CD4-positive, alpha-beta T cell (primary cell): ENCODE data around the gene CPLANE1. TPM values are rescaled to one million over a fixed set of nuclear protein-coding genes. Genes with fewer than 3 reads are reported as not detected.

Experiments used
- ATAC-seq: fragments of 200-7000 bp; cut with Tn5 transposase; one replicate; pipeline ENCODE4 v1.10.0; 2022; ENCODE audit warnings: mild to moderate bottlenecking; ENCODE audit not compliant: poor library complexity
- CTCF ChIA-PET: fragments of 350-600 bp; sonication (Branson Sonifier 250); formaldehyde crosslinking; loops from one replicate; lab custom pipeline; 2021; ENCODE audit warnings: antibody characterized with exemption, inconsistent platforms; lab: Charles Lee
- POLR2A ChIA-PET: fragments of 350-600 bp; sonication (Branson Sonifier 250); formaldehyde crosslinking; loops from one replicate; lab custom pipeline; 2021; ENCODE audit warnings: antibody characterized with exemption, inconsistent platforms; lab: Charles Lee
- DNase-seq, 14 experiments: peaks; one replicate each; pipeline ENCODE4 v3.0.0-alpha.2; 2013 to 2020; ENCODE audit warnings: mixed read lengths in 2 of 14
- H3K27ac ChIP-seq, 2 donors: one replicate each; pipeline versions ENCODE4 v1.5.1 to v1.7.0; 2013; ENCODE audit warnings: low read length in 2 of 2, low read depth in 1 of 2, mild to moderate bottlenecking in 1 of 2
- H3K27me3 ChIP-seq, 2 experiments: 1 replicate in 1 of 2; 2 replicates in 1 of 2; pipeline versions ENCODE4 v1.6.1 to v1.7.0; 2013; ENCODE audit warnings: low read length in 2 of 2, control low read depth in 1 of 2, mild to moderate bottlenecking in 1 of 2, moderate library complexity in 1 of 2; ENCODE audit not compliant: insufficient read depth in 2 of 2, control insufficient read depth in 1 of 2
- H3K36me3 ChIP-seq: one replicate; pipeline ENCODE4 v1.6.1; 2013; ENCODE audit warnings: low read length, control low read depth; ENCODE audit not compliant: insufficient read depth
- H3K4me1 ChIP-seq: one replicate; pipeline ENCODE4 v1.6.1; 2013; ENCODE audit warnings: low read length, control low read depth; ENCODE audit not compliant: insufficient read depth
- H3K4me3 ChIP-seq: one replicate; pipeline ENCODE4 v1.5.1; 2013; ENCODE audit warnings: mild to moderate bottlenecking, low read length, moderate library complexity
- H3K9me3 ChIP-seq, 2 experiments: 1 replicate in 1 of 2; 2 replicates in 1 of 2; pipeline versions ENCODE4 v1.6.1 to v1.7.0; 2013; ENCODE audit warnings: low read length in 2 of 2, mild to moderate bottlenecking in 2 of 2, control low read depth in 1 of 2, moderate library complexity in 1 of 2; ENCODE audit not compliant: control insufficient read depth in 1 of 2, insufficient read depth in 1 of 2
- H3K27ac Mint-ChIP-seq: one replicate; pipeline ENCODE4 v1.8.0; 2020; ENCODE audit warnings: mixed read lengths
- H3K27me3 Mint-ChIP-seq: one replicate; pipeline ENCODE4 v1.8.0; 2021; ENCODE audit warnings: mixed read lengths
- H3K36me3 Mint-ChIP-seq: one replicate; pipeline ENCODE4 v1.8.0; 2021; ENCODE audit warnings: low read depth, mixed read lengths
- H3K4me1 Mint-ChIP-seq: one replicate; pipeline ENCODE4 v1.8.0; 2021; ENCODE audit warnings: low read depth, mixed read lengths
- H3K4me3 Mint-ChIP-seq: one replicate; pipeline ENCODE4 v1.8.0; 2020; ENCODE audit warnings: mild to moderate bottlenecking, mixed read lengths
- H3K9me3 Mint-ChIP-seq: one replicate; pipeline ENCODE4 v1.8.0; 2020; ENCODE audit warnings: mixed read lengths
- CTCF ChIP-seq: fragments of 200-600 bp; IDR thresholded peaks from one replicate; pipeline ENCODE4 v1.8.0; 2022; ENCODE audit warnings: antibody characterized with exemption, mild to moderate bottlenecking
- intact Hi-C, 2 experiments: fragments of 100-400 bp; cut with DNase I in 1 of 2; cut with micrococcal nuclease in 1 of 2; formaldehyde crosslinking; loops; one replicate each; pipeline versions ENCODE4 v1.15.1 to v1.9.0; 2023 to 2025; cut with DNase I, micrococcal nuclease
- total RNA-seq, 174 experiments: library from RNA in 2 of 174; stranded (reverse) in 2 of 174; gene quantifications; one replicate each; pipeline ENCODE4 v1.2.3 and lab custom pipeline; 2021 to 2026

The CPLANE1 gene
- total RNA-seq, 2 experiments from 2014 or later: 4.9 to 5.7 TPM

- TF ChIP-seq CTCF: no peak
- H3K27me3 Mint-ChIP-seq: no peaks in the 10 kb centered on the region
- Histone ChIP-seq H3K4me3 (no peak overlapping the region), H3K4me1 (no peaks in the 10 kb centered on the region), H3K36me3 (no peaks in the 10 kb centered on the region), H3K27me3 (no peaks in the 10 kb centered on the region), H3K27ac (no peak overlapping the region), H3K9me3 (no peaks in the 10 kb centered on the region)
- H3K4me1 Mint-ChIP-seq: no peaks in the 10 kb centered on the region
- intact Hi-C loops: no loop called here
- ChIA-PET POLR2A (no interaction called here), CTCF (interaction anchor here (1.1 kb wide), 1 partner anchor 9 kb away, joined by 3 read pairs; no protein-coding TSS in a partner anchor)
- H3K4me3 Mint-ChIP-seq: no peak overlapping the region
- ATAC-seq (no peak), DNase-seq (no peak)
- H3K27ac Mint-ChIP-seq: no peak overlapping the region
- no peaks in the 10 kb centered on the region for H3K9me3 Mint-ChIP-seq
- H3K36me3 Mint-ChIP-seq: peaks cover 53% of the 10 kb centered on the region
Measured at GRCh38 chr5:37080697-37081096, 168.5 kb downstream of the CPLANE1 start.

- Histone ChIP-seq H3K4me1 (no peaks in the 10 kb centered on the region), H3K36me3 (no peaks in the 10 kb centered on the region), H3K27ac (no peak overlapping the region), H3K4me3 (no peak overlapping the region), H3K9me3 (no peaks in the 10 kb centered on the region), H3K27me3 (no peaks in the 10 kb centered on the region)
- ATAC-seq (no peak), DNase-seq (no peak)
- Mint-ChIP-seq H3K36me3 (peaks cover 27% of the 10 kb centered on the region), H3K4me3 (no peak overlapping the region), H3K4me1 (no peaks in the 10 kb centered on the region), H3K27me3 (no peaks in the 10 kb centered on the region), H3K27ac (no peak overlapping the region), H3K9me3 (no peaks in the 10 kb centered on the region)
- intact Hi-C loops: no loop called here
- ChIA-PET CTCF (no interaction called here), POLR2A (no interaction called here)
- no peak for TF ChIP-seq CTCF
Measured at GRCh38 chr5:37077146-37077545, 172.0 kb downstream of the CPLANE1 start.

- Histone ChIP-seq H3K27me3 (no peaks in the 10 kb centered on the region), H3K4me1 (no peaks in the 10 kb centered on the region), H3K9me3 (no peaks in the 10 kb centered on the region), H3K4me3 (no peak overlapping the region), H3K36me3 (no peaks in the 10 kb centered on the region), H3K27ac (no peak overlapping the region)
- no peak overlapping the region for H3K27ac Mint-ChIP-seq
- ATAC-seq (no peak), DNase-seq (no peak)
- CTCF ChIA-PET: no interaction called here
- H3K27me3 Mint-ChIP-seq: no peaks in the 10 kb centered on the region
- H3K9me3 Mint-ChIP-seq: no peaks in the 10 kb centered on the region
- TF ChIP-seq CTCF: no peak
- peaks cover 18% of the 10 kb centered on the region for H3K36me3 Mint-ChIP-seq
- POLR2A ChIA-PET: no interaction called here
- intact Hi-C loops: no loop called here
- no peaks in the 10 kb centered on the region for H3K4me1 Mint-ChIP-seq
- H3K4me3 Mint-ChIP-seq: no peak overlapping the region
Measured at GRCh38 chr5:37075399-37075950, 173.7 kb downstream of the CPLANE1 start.
